HL-60 (cell line): Measurements from ENCODE around the gene DPH3.

Experiments used
- SPI1 ChIP-seq: IDR thresholded peaks from 2 replicates; pipeline ENCODE4 v1.6.1; 2012; ENCODE audit warnings: low read depth, mild to moderate bottlenecking, borderline replicate concordance
- TF ChIP-seq, protein P1 (sequence below): IDR thresholded peaks from 2 replicates; pipeline ENCODE4 v1.6.1; 2012; ENCODE audit warnings: low read depth; ENCODE audit not compliant: insufficient replicate concordance
- TF ChIP-seq, protein P2 (sequence below): IDR thresholded peaks from one replicate; pipeline ENCODE4 v1.5.1; 2011; ENCODE audit warnings: low read length, control low read depth, inconsistent platforms; ENCODE audit not compliant: insufficient read depth

- TF ChIP-seq, protein P1, sequence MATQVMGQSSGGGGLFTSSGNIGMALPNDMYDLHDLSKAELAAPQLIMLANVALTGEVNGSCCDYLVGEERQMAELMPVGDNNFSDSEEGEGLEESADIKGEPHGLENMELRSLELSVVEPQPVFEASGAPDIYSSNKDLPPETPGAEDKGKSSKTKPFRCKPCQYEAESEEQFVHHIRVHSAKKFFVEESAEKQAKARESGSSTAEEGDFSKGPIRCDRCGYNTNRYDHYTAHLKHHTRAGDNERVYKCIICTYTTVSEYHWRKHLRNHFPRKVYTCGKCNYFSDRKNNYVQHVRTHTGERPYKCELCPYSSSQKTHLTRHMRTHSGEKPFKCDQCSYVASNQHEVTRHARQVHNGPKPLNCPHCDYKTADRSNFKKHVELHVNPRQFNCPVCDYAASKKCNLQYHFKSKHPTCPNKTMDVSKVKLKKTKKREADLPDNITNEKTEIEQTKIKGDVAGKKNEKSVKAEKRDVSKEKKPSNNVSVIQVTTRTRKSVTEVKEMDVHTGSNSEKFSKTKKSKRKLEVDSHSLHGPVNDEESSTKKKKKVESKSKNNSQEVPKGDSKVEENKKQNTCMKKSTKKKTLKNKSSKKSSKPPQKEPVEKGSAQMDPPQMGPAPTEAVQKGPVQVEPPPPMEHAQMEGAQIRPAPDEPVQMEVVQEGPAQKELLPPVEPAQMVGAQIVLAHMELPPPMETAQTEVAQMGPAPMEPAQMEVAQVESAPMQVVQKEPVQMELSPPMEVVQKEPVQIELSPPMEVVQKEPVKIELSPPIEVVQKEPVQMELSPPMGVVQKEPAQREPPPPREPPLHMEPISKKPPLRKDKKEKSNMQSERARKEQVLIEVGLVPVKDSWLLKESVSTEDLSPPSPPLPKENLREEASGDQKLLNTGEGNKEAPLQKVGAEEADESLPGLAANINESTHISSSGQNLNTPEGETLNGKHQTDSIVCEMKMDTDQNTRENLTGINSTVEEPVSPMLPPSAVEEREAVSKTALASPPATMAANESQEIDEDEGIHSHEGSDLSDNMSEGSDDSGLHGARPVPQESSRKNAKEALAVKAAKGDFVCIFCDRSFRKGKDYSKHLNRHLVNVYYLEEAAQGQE = no peak
- no peak for TF ChIP-seq SPI1
- TF ChIP-seq, protein P2, sequence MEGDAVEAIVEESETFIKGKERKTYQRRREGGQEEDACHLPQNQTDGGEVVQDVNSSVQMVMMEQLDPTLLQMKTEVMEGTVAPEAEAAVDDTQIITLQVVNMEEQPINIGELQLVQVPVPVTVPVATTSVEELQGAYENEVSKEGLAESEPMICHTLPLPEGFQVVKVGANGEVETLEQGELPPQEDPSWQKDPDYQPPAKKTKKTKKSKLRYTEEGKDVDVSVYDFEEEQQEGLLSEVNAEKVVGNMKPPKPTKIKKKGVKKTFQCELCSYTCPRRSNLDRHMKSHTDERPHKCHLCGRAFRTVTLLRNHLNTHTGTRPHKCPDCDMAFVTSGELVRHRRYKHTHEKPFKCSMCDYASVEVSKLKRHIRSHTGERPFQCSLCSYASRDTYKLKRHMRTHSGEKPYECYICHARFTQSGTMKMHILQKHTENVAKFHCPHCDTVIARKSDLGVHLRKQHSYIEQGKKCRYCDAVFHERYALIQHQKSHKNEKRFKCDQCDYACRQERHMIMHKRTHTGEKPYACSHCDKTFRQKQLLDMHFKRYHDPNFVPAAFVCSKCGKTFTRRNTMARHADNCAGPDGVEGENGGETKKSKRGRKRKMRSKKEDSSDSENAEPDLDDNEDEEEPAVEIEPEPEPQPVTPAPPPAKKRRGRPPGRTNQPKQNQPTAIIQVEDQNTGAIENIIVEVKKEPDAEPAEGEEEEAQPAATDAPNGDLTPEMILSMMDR = no peak
These were observed 19.1 kb downstream of the DPH3 start for GRCh38 chr3:16245609-16246008.
